NCI-H82 (cell line): Measurements from ENCODE around the gene NUBP1.
"Not testable (repeated sequence)": the region's sequence is repeated elsewhere in the genome, so short reads cannot be mapped to it uniquely, and the experiment has no call there.

Source experiments
- DNase-seq: peaks from one replicate; lab custom pipeline; 2025; lab: John Stamatoyannopoulos, UW

The NUBP1 gene

DNA sequence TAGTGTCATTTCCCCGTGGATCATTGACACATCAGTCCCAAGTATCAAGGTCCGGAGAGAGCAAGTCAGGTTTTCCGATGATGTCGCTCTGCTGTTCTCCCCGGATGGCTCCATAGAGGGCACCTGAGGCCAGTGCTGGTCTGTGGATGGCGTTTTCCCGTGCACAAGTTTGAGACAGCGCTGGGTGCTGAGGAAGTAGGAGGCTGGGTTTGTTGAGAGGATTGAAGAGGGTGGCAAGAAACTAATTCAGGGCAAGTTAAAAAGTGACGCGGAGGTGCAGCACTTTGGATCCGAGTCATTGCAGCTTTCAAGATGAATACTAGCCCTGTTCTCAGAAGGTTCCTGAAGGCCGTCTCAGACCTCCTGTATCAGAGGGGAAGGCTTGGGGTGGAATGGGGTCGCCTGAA is 7.7 kb downstream of the NUBP1 start:
- DNase-seq = peak; percentile 37

GRCh38 chr16:10752843-10753523 is 9.3 kb downstream of the NUBP1 start:
- peak; percentile 84 for DNase-seq

- no peak for DNase-seq
Observed at GRCh38 chr16:10753670-10754069, 10.0 kb downstream of the NUBP1 start.

- no peak for DNase-seq
Observed at GRCh38 chr16:10754941-10755340, 11.3 kb downstream of the NUBP1 start.

DNA sequence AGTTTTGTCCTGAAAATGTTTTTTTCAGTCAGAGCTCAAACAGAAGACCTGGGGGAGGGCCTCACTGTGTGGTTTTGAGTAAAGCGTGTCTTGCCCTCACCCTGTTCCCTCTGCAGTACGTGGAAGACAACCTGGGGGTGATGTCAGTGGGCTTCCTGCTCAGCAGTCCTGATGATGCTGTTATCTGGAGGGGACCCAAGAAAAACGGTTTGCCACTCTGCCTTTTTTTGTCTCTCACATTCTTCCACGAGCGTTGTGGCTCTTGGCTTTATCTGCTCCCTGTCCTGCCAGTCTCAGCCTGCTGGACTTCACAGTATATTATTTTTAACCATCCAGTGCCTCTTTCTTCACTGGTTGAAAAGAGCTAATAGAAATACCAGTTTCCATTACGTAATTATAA is 12.9 kb downstream of the NUBP1 start:
- no peak for DNase-seq

DNA sequence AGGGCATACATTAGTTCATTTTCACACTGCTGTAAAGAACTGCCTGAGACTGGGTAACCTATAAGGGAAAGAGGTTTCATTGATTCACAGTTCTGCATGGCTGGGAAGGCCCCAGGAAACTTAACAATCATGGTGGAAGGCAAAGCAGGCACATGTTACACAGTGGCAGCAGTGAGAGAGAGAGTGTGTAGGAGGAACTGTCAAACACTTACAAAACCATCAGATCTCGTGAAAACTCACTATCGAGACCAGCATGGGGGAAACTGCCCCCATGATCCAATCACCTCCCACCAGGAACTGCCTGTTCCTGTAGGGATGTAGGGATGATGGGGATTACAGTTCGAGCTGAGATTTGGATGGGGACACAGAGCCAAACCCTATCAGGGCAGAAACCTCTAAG is 17.2 kb downstream of the NUBP1 start:
- DNase-seq = no peak

DNA sequence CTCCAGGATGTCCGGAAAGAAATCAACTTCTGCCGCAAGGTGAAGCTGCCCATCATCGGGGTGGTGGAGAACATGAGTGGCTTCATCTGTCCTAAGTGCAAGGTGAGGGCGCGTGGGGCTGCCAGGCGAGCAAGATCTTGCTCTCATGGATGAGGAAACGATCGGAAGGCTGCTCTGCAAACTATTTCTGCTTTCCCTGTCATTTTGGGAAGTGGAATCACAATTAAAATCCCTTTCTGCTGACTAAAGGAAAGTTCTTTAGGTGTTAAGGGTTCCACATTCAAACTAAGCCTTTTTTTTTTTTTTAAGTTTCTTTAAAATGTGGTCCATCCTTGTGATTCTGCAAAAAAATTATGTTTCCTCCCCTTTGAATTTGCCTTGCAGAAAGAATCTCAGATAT is 17.7 kb downstream of the NUBP1 start:
- DNase-seq = no peak

- DNase-seq = no peak
Observed at GRCh38 chr16:10762336-10763016, 18.8 kb downstream of the NUBP1 start.

- no peak for DNase-seq
Observed at GRCh38 chr16:10763456-10763855, 19.8 kb downstream of the NUBP1 start.

DNA sequence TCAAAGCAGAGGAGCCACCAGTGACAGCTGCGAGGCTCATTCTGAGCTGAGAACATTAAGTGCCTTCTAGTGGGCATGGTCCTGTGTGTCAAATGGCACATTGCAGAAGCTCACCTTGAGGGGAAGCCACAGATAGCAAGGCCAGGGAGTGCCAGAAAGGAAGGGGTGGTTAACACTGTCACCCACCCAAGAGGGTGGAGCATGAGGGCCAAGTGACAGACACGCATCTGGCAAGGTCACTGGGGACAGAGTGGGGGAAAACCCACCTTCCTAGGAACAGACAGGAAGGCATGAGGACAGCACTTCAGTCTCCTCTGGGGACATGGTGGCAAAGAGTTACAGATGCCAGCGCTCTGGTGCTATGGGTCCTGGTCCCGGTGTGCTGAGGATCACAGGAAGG is 22.1 kb downstream of the NUBP1 start:
- DNase-seq = no peak

DNA sequence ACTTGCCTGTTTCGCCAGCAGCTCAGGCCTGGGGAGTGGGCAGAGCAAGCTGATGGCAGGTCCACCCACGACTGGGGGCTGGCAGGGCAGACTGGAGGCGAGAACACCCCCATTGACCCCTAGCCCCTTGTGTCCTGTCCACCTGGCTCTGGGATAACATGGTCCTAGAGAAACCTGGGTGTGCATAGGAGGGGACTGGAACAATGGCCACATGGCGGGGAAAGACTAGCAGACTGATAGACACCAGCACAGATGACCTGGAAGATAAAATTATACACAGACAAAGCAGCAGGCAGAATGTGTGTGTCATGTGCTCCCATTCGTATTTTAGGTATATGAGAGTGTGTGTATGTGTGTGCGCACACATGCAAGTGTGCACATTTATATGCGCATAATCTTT is 23.5 kb downstream of the NUBP1 start:
- DNase-seq = no peak

- no peak for DNase-seq
Observed at GRCh38 chr16:10769381-10769780, 25.7 kb downstream of the NUBP1 start.

- DNase-seq = no peak
Observed at GRCh38 chr16:10770907-10771306, 27.3 kb downstream of the NUBP1 start.

- DNase-seq = no peak
Observed at GRCh38 chr16:10776280-10776679, 32.6 kb downstream of the NUBP1 start.

DNA sequence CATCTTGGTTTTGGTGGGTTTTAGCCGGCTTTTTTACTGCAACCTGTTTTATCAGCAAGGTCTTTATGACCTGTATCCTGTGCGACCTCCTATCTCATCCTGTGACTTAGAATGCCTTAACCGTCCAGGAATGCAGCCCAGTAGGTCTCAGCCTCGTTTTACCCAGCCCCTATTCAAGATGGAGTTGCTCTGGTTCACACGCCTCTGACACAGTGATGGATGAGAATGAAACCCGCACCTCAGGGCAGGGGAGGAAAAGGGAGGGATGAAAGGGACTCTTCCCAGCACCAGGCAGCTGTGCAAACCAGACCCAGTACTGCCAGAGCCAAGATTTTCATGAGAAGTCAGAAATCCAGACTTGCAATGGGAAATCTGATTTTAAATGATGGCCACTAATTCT is 33.3 kb downstream of the NUBP1 start:
- DNase-seq = not testable (repeated sequence)

- no peak for DNase-seq
Observed at GRCh38 chr16:10777356-10777755, 33.7 kb downstream of the NUBP1 start.

DNA sequence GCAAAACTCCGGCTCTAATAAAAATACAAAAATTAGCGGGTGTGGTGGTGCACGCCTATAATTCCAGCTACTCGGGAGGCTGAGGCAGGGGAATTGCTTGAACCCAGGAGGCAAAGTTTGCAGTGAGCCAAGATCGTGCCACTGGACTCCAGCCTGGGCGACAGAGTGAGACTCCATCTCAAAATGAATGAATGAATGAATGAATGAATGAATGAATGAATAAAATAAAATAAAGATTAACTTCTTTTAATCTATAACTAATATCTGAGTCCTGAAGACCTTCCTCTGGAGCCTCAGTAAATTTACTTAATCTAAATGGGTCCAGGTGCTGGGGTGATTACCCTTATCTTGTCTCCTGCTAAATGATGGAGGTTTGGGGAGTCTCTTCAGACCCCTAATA is 36.3 kb downstream of the NUBP1 start:
- DNase-seq = not testable (repeated sequence)

DNA sequence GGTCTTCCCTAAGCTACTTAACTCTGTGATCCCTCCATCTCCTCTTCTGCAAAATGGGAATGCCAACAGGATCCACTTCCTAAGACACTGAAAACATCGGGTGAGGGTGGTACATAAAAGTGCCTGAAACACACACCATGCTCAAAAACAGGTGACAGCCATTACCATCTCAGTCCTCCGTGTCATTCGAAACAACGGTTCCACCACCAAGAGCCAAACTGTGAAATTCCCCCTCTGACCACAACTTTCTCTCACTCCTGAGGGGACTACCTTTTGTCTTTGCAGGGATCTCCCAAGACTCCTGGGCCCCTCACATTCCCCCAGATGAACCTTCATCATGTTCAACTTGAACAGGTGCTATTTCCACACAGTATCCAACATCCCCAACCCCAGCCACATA is 37.0 kb downstream of the NUBP1 start:
- DNase-seq = no peak

DNA sequence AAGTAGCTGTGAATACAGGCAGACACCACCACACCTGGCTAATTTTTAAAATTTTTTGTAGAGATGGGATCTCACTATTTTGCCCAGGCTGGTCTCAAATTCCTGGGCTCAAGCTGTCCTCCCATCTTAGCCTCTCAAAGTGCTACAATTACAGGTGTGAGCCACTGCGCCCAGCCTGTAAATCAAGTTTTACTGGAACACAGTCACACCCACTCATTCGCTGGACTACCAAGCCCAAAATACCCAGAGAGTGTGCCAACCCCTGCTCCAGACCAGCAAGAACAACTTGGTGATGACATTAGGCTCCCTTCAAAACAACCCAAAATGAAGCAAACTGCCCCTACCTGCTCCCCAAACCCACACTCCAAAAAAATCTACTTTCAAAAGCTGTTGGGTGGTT is 39.0 kb downstream of the NUBP1 start:
- no peak for DNase-seq

GRCh38 chr16:10787304-10787703 is 43.7 kb downstream of the NUBP1 start:
- peak; percentile 99 for DNase-seq

- DNase-seq = not testable (repeated sequence)
Observed at GRCh38 chr16:10788630-10789029, 45.0 kb downstream of the NUBP1 start.

DNA sequence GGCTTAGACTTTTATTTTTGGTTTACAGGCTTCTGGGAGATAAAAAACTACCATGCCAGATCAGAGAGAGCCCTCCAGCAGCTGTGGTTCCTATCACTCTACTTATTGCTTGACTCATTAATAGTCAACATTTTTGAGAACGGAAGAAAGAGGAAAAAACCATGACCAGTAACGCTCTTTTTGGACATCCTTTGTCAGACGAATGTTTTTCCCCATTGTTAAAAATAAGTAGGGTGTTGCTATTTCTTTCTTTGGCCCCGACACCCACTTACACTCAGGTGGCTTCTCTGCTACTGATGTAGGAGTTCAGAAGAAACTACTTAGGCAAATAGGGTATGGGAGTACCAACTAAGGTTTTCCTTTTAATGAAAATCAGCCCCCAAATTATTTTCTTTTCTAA is 47.4 kb downstream of the NUBP1 start:
- no peak for DNase-seq

DNA sequence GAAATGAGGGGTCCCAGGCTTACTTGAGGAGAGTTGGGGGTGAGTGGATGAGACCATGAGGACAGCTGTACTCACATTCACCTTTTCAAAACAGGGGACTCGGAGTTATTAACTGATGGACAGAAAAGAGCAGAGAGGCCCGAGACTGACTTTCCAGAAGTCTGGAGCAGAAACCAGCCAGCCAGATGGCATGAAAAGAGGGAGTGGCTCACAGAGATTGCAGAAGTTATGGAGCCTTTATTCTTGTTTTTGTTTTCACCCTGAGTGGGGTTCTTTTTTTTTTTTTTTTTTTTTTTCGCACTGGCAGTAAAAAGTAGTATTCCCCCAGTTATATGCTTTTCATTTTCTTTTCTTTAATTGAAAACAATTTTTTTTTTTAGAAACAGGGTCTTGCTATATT is 56.1 kb downstream of the NUBP1 start:
- no peak for DNase-seq

DNA sequence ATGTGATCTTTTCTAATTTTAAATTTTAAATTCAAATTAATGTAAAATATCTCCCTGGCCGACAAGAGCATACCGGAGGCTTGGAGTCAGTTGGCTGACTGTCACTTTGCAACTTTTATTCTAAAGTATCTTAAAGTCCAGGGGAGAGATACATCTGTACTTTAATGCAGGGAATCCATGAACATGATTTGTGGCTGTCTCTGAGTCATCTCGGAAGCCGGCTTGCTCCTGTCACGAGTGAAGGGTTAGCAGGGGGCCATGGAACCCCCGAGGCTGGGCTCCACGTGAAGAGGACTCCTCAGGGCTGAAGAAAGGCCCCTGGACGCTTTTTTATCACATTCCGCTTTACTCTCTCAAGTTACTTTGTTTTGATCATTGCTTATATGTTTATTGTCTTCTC is 61.7 kb downstream of the NUBP1 start:
- DNase-seq = no peak
